ENCODE data around the gene PALS1. TPM values are rescaled to one million over a fixed set of nuclear protein-coding genes. Genes with fewer than 3 reads are reported as not detected.

PALS1 gene
- total RNA-seq, result 17.4 and 20.5 TPM in 2 replicates

DNA sequence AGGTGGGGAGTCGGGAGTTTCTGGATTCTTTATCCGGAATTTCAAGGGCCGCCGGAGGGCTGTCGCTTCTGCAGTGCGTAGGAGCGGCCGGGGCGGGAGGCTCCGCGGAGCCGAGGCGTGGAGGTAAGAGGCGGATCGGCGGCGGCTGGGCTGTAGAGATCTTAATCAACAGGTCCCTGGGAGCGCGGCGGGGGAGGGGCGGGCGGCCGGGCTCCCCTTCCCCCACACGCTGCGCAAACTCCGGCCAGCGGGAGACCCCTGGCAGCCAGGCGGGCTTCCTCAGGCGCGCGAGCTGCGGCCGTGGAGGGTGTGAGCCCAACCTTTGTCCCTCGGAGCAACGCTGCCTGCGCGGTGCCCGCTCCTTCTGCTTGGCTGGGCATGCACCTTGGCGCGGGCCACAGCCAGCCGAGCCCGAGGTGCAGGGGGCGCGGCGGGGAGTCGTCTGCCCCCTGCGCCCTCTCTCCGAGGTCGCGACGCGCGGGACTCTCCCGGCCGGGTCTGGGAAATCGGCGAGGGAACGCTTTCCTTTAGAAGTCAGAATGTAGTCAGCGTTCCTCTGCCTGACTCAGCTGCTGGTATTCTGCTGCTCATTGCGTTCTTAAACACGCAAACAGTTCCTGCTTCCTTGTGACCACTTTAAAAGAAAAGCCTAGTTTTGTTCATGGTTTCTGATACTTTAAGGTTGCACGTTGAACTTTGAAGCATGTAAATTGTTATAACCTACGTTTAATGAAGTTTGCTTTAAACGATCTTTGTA is at the start of gene PALS1:
Gene PALS1 (plus strand): TSS at position 25 of the 757 bp plus-strand sequence. CDS start 37,736 bp downstream, outside the sequence.

Other genes starting within 250 kb of the PALS1 start
- gene GARIN2, start 52.0 kb upstream of the PALS1 start, total RNA-seq, result not detected in 2 replicates
- gene ATP6V1D, start 118.4 kb downstream of the PALS1 start, total RNA-seq, result 108 and 109 TPM in 2 replicates
- 199 and 315 TPM in 2 replicates for gene EIF2S1, start 118.9 kb downstream of the PALS1 start, total RNA-seq
- gene PLEK2, start 170.7 kb downstream of the PALS1 start, total RNA-seq, result 50.1 and 88.7 TPM in 2 replicates
- gene TMEM229B, start 247.3 kb downstream of the PALS1 start, total RNA-seq, result 0.43 and 1.9 TPM in 2 replicates